ENCODE data around the gene NLGN4X. TPM values are rescaled to one million over a fixed set of nuclear protein-coding genes. Genes with fewer than 3 reads are reported as not detected.
"Not testable (repeated sequence)": the region's sequence is repeated elsewhere in the genome, so short reads cannot be mapped to it uniquely, and the experiment has no call there.

The NLGN4X gene
- total RNA-seq, 2 donors from 2014 or later, result 0.66 to 1.0 TPM

GRCh38 chrX:5915783-5916182 is 312.9 kb downstream of the NLGN4X start:
- no peaks in the 10 kb centered on the region for H3K9me3 ChIP-seq
- ATAC-seq (no peak), DNase-seq (no peak)
- no peak overlapping the region for H3K27ac ChIP-seq
- TF ChIP-seq, protein P1, sequence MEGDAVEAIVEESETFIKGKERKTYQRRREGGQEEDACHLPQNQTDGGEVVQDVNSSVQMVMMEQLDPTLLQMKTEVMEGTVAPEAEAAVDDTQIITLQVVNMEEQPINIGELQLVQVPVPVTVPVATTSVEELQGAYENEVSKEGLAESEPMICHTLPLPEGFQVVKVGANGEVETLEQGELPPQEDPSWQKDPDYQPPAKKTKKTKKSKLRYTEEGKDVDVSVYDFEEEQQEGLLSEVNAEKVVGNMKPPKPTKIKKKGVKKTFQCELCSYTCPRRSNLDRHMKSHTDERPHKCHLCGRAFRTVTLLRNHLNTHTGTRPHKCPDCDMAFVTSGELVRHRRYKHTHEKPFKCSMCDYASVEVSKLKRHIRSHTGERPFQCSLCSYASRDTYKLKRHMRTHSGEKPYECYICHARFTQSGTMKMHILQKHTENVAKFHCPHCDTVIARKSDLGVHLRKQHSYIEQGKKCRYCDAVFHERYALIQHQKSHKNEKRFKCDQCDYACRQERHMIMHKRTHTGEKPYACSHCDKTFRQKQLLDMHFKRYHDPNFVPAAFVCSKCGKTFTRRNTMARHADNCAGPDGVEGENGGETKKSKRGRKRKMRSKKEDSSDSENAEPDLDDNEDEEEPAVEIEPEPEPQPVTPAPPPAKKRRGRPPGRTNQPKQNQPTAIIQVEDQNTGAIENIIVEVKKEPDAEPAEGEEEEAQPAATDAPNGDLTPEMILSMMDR (IDR thresholded peaks at IDR 0.05), result no peak
- TF ChIP-seq POLR2A (IDR thresholded peaks at IDR 0.05), result no peak
- intact Hi-C loops (cut with DNase I), result no loop called here
- H3K27me3 ChIP-seq, result no peaks in the 10 kb centered on the region
- 31 to 58% methylated on average over 1 of the region's 1 CpG for WGBS, 2 donors
- H3K4me1 ChIP-seq, result no peaks in the 10 kb centered on the region
- no peak overlapping the region for H3K4me3 ChIP-seq
- H3K36me3 ChIP-seq (replicated peaks in 1 of 2; ENCODE audit: insufficient read depth in 1 of 2, low read depth in 2 of 2), result no peaks in the 10 kb centered on the region

GRCh38 chrX:5907207-5907606 is 321.5 kb downstream of the NLGN4X start:
- TF ChIP-seq, protein P1 (IDR thresholded peaks at IDR 0.05), result no peak
- TF ChIP-seq POLR2A (IDR thresholded peaks at IDR 0.05), result no peak
- 48 to 89% methylated on average over 1 to 3 of the region's 6 CpGs for WGBS, 2 donors
- no peaks in the 10 kb centered on the region for H3K4me1 ChIP-seq
- intact Hi-C loops (cut with DNase I), result no loop called here
- no peak overlapping the region for H3K4me3 ChIP-seq
- no peak overlapping the region for H3K27ac ChIP-seq
- H3K9me3 ChIP-seq, result no peaks in the 10 kb centered on the region
- no peaks in the 10 kb centered on the region for H3K27me3 ChIP-seq
- DNase-seq (no peak), ATAC-seq (no peak)
- no peaks in the 10 kb centered on the region for H3K36me3 ChIP-seq (replicated peaks in 1 of 2; ENCODE audit: insufficient read depth in 1 of 2, low read depth in 2 of 2)

DNA sequence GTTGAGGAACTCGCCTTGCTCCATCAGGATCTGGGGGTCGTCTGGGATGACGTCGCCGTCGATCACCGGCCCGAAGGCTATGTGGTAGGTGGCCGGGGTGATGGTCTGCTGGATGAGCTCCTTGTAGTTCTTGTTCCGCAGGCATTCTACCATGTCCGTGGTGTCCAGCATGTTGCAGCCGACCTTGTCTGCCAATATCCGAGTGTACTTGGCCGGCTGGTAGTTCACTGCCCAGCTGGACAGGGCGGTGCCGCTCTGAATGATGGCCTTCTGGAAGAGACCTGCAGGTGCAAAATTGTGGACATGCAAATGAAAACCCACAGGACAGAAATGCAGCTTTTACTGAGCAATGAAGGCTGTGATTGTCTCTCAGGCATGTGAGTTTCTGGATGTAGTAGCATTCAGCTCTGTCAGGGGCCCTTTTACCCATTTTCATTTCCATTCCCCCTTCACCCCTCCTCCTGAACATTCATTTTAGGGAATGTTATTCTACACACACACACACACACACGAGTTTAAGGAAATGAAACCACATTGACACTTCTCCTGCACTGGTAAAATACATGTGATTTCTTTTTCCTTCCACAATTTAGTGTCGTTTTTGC is 325.0 kb downstream of the NLGN4X start:
- H3K27ac ChIP-seq; DNase-seq; H3K27me3 ChIP-seq; intact Hi-C loops (cut with DNase I); H3K4me3 ChIP-seq; H3K4me1 ChIP-seq; H3K9me3 ChIP-seq; ATAC-seq; H3K36me3 ChIP-seq (replicated peaks in 1 of 2; ENCODE audit: insufficient read depth in 1 of 2, low read depth in 2 of 2): not testable (repeated sequence)
- 32 to 50% methylated on average over 2 to 3 of the region's 18 CpGs for WGBS, 2 donors

DNA sequence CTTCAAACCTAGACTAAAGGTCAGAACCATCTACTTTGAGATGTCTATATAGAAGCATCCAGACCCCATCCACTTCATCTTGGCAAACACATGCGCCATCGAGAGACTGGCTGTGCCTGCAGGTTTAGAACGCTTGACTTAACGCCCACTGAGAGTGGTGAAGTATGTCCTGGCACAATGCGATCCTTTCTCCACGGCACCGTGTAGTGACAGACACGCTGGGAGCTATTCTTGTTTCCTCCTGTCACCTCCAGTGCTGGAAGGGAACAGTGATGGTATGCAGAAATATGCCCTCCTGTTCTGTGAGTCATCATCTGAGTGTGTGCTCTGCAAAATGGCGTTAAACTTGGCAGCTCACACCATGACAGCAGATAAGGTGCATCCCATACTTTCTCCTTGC is 330.2 kb downstream of the NLGN4X start:
- no peaks in the 10 kb centered on the region for H3K9me3 ChIP-seq
- H3K4me1 ChIP-seq, result no peaks in the 10 kb centered on the region
- ATAC-seq, result no peak
- no peaks in the 10 kb centered on the region for H3K36me3 ChIP-seq (replicated peaks in 1 of 2; ENCODE audit: insufficient read depth in 1 of 2, low read depth in 2 of 2)
- no peak overlapping the region for H3K4me3 ChIP-seq
- intact Hi-C loops (cut with DNase I), result no loop called here
- no peak for DNase-seq
- TF ChIP-seq POLR2A (IDR thresholded peaks at IDR 0.05), result no peak
- TF ChIP-seq, protein P1 (IDR thresholded peaks at IDR 0.05), result no peak
- no peak overlapping the region for H3K27ac ChIP-seq
- WGBS, 2 donors, result 55 to 76% methylated on average over 4 to 8 of the region's 9 CpGs
- no peaks in the 10 kb centered on the region for H3K27me3 ChIP-seq

- Histone ChIP-seq H3K4me3 (no peak overlapping the region), H3K4me1 (no peaks in the 10 kb centered on the region), H3K27me3 (no peaks in the 10 kb centered on the region), H3K27ac (no peak overlapping the region), H3K36me3 (replicated peaks in 1 of 2; ENCODE audit: insufficient read depth in 1 of 2, low read depth in 2 of 2) (no peaks in the 10 kb centered on the region), H3K9me3 (no peaks in the 10 kb centered on the region)
- DNase-seq (no peak), ATAC-seq (no peak)
- TF ChIP-seq POLR2A (IDR thresholded peaks at IDR 0.05), result no peak
- TF ChIP-seq, protein P1 (IDR thresholded peaks at IDR 0.05), result no peak
- intact Hi-C loops (cut with DNase I), result no loop called here
- WGBS, 2 donors, result 60 to 83% methylated on average over 5 of the region's 5 CpGs
Observed at GRCh38 chrX:5891378-5891777, 337.3 kb downstream of the NLGN4X start.

Data from body of pancreas (tissue), 4 donors.